Measurements from ENCODE around the gene GNG12.

- no peak for TF ChIP-seq CTCF (IDR thresholded peaks at IDR 0.05)
- TF ChIP-seq POLR2AphosphoS5 (IDR thresholded peaks at IDR 0.05; ENCODE audit: low read depth, low read length): no peak
- TF ChIP-seq REST (IDR thresholded peaks at IDR 0.05; ENCODE audit: insufficient read depth in 1 of 2, low read depth in 2 of 2, low read length in 1 of 2): no peak
Observed at GRCh38 chr1:67862685-67863084, 29.4 kb upstream of the GNG12 start.

Measured in Panc1 (cell line).